HepG2 (cell line): Measurements from ENCODE around the gene HNF1B. TPM values are rescaled to one million over a fixed set of nuclear protein-coding genes. Genes with fewer than 3 reads are reported as not detected.

ENCODE experiments used
- CERS6 ChIP-seq: sonication (generic); formaldehyde crosslinking; IDR thresholded peaks from 2 replicates; pipeline ENCODE4 v1.5.0; 2020; ENCODE audit warnings: missing genetic modification reagents
- CREM ChIP-seq, 2 experiments: sonication (generic) in 1 of 2; formaldehyde crosslinking in 1 of 2; IDR thresholded peaks; 2 replicates each; pipeline versions ENCODE4 v1.4.0 to v1.6.1; 2016 to 2020; ENCODE audit warnings: antibody characterized with exemption in 1 of 2, mild to moderate bottlenecking in 1 of 2, missing genetic modification reagents in 1 of 2
- DNMT3B ChIP-seq: conservative IDR thresholded peaks from 2 replicates; pipeline ENCODE4 v1.6.1; 2016; ENCODE audit warnings: missing biosample characterization, control low read depth
- FOXM1 ChIP-seq: sonication (generic); formaldehyde crosslinking; IDR thresholded peaks from 2 replicates; pipeline ENCODE4 v1.5.0; 2020; ENCODE audit warnings: missing genetic modification reagents
- GATA4 ChIP-seq: sonication (generic); IDR thresholded peaks from 2 replicates; pipeline ENCODE4 v1.6.1; 2016; ENCODE audit warnings: antibody characterized with exemption, low read depth, borderline replicate concordance
- KLF6 ChIP-seq: IDR thresholded peaks from 2 replicates; pipeline ENCODE4 v1.8.0; 2016; ENCODE audit warnings: missing biosample characterization, missing genetic modification reagents
- NCOA5 ChIP-seq: sonication (generic); formaldehyde crosslinking; IDR thresholded peaks from 2 replicates; pipeline ENCODE4 v1.4.0; 2020; ENCODE audit warnings: missing genetic modification reagents
- POLR2A ChIP-seq, 2 experiments: IDR thresholded peaks; 2 replicates each; pipeline ENCODE4 v1.6.1; 2011; ENCODE audit warnings: low read depth in 2 of 2, low read length in 2 of 2, mild to moderate bottlenecking in 1 of 2, moderate library complexity in 1 of 2; ENCODE audit not compliant: insufficient read depth in 1 of 2
- RAD21 ChIP-seq: fragments of 450-650 bp; formaldehyde crosslinking; IDR thresholded peaks from 2 replicates; pipeline ENCODE4 v1.5.0; 2020; ENCODE audit warnings: mild to moderate bottlenecking
- REXO4 ChIP-seq: sonication (generic); formaldehyde crosslinking; IDR thresholded peaks from 2 replicates; pipeline ENCODE4 v1.8.0; 2022; ENCODE audit warnings: missing genetic modification reagents, mild to moderate bottlenecking, borderline replicate concordance
- RFXANK ChIP-seq: IDR thresholded peaks from 2 replicates; pipeline ENCODE4 v1.6.1; 2016
- RXRB ChIP-seq: IDR thresholded peaks from 2 replicates; pipeline ENCODE4 v1.6.1; 2016; ENCODE audit warnings: borderline replicate concordance, missing genetic modification reagents, missing compliant biosample characterization
- SRSF1 ChIP-seq: fragments of 200-400 bp; formaldehyde crosslinking; optimal IDR thresholded peaks from 2 replicates; pipeline ENCODE3; 2017; ENCODE audit warnings: mild to moderate bottlenecking, low read depth, low read length, moderate library complexity
- STAG1 ChIP-seq: sonication (generic); formaldehyde crosslinking; IDR thresholded peaks from 2 replicates; pipeline ENCODE4 v1.4.0; 2020; ENCODE audit warnings: missing genetic modification reagents
- ZEB1 ChIP-seq: IDR thresholded peaks from 2 replicates; pipeline ENCODE4 v1.6.1; 2012; ENCODE audit warnings: mild to moderate bottlenecking, low read depth, inconsistent platforms; ENCODE audit not compliant: insufficient replicate concordance
- ZFP37 ChIP-seq: sonication (generic); formaldehyde crosslinking; IDR thresholded peaks from 2 replicates; pipeline ENCODE4 v1.4.0; 2020; ENCODE audit warnings: missing genetic modification reagents, borderline replicate concordance
- ZMAT5 ChIP-seq: sonication (generic); formaldehyde crosslinking; IDR thresholded peaks from 2 replicates; pipeline ENCODE4 v1.5.0; 2020; ENCODE audit warnings: mild to moderate bottlenecking, low read depth, missing genetic modification reagents, borderline replicate concordance
- ZNF225 ChIP-seq: sonication (generic); formaldehyde crosslinking; IDR thresholded peaks from 2 replicates; pipeline ENCODE4 v1.4.0; 2020; ENCODE audit warnings: mild to moderate bottlenecking, missing genetic modification reagents
- ZNF234 ChIP-seq: sonication (generic); formaldehyde crosslinking; conservative IDR thresholded peaks from 2 replicates; pipeline ENCODE4 v1.5.1; 2020; ENCODE audit warnings: mild to moderate bottlenecking, missing genetic modification reagents
- ZNF33B ChIP-seq: sonication (generic); formaldehyde crosslinking; IDR thresholded peaks from 2 replicates; pipeline ENCODE4 v1.5.1; 2020; ENCODE audit warnings: mild to moderate bottlenecking, missing genetic modification reagents
- ZNF574 ChIP-seq: sonication (generic); formaldehyde crosslinking; IDR thresholded peaks from 2 replicates; pipeline ENCODE4 v1.4.0; 2020; ENCODE audit warnings: missing genetic modification reagents
- polyA plus RNA-seq, 8 experiments: library from polyadenylated mRNA; depleted of rRNA in 3 of 8; stranded (reverse) in 7 of 8; unstranded in 1 of 8; fragments of >200 nt; fragmentation: Illumina TruSeq in 4 of 8; extraction: Trizol in 4 of 8; gene quantifications; 2 replicates each; pipeline versions ENCODE4 v1.2.1 to v1.2.3, GENCODE V29; 2011 to 2016; ENCODE audit warnings: low read depth in 4 of 8, missing spikeins in 1 of 8, mixed read lengths in 1 of 8; ENCODE audit not compliant: insufficient read depth in 1 of 8
- total RNA-seq, 5 experiments: library from RNA; depleted of rRNA; stranded (reverse); fragments of >200 nt; fragmentation: Illumina TruSeq; extraction: Trizol; gene quantifications; 2 replicates each; pipeline ENCODE4 v1.2.3, GENCODE V29; 2016; ENCODE audit warnings: low read depth in 1 of 5
- TF ChIP-seq, protein P1 (sequence below): IDR thresholded peaks from 2 replicates; pipeline ENCODE4 v1.6.1; 2016; ENCODE audit warnings: low read depth, missing genetic modification reagents, missing compliant biosample characterization

HNF1B gene
- total and polyA plus RNA-seq, 2 of the 13 experiments (the other 11 are each of a cell fraction or from before 2014, with no cell fraction given) = 1.9 to 5.3 TPM

DNA sequence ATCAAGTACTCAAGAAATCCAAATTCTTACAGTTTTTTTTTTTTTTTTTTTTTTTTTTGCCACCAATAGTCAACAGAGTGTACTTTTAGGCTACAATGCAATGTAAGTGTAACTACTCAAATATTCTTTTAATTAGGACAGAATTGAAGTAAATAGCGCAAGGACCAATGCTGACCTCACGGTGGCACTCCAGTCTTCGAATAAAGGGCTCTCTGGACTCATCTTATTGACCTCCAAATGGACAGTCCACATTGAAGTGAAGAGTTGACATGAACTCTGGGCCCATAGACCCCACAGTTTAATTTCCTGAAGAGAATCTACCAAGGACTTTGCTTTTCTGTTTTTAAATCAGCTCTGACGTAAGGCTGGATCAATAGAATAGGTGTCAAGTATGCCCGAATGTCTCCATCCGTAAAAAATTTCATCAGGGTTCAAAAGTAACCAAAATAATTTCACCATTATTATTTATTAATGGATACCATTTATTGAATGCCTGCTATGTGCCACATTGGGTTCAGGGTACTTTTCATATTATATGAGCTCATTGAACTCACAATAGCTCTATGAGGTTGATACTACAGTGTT, 94.3 kb downstream of the HNF1B start (continued):
- TF ChIP-seq RFXANK (CRISPR knock-in tag) (no peak), ZMAT5 (CRISPR knock-in tag) (no peak), STAG1 (peak; percentile 91), ZNF33B (CRISPR knock-in tag) (no peak), DNMT3B (CRISPR knock-in tag) (no peak), CREM (IDR thresholded peaks at IDR 0.05) (no peak), CREM (CRISPR knock-in tag; IDR thresholded peaks at IDR 0.05) (no peak), KLF6 (no peak), ZNF574 (no peak), GATA4 (no peak), REXO4 (no peak), ZNF234 (CRISPR knock-in tag) (no peak), SRSF1 (no peak), NCOA5 (CRISPR knock-in tag) (no peak), RXRB (CRISPR knock-in tag) (peak; percentile 25; the same call in 1 of the 2 replicates), ZFP37 (CRISPR knock-in tag) (no peak), FOXM1 (CRISPR knock-in tag) (no peak), ZEB1 (no peak), CERS6 (CRISPR knock-in tag) (no peak), ZNF225 (CRISPR knock-in tag) (no peak), POLR2A (IDR thresholded peaks at IDR 0.05; ENCODE audit: insufficient read depth in 1 of 2, low read depth in 2 of 2, low read length in 2 of 2) (no peak), RAD21 (CRISPR knock-in tag) (peak; percentile 86)
- TF ChIP-seq, protein P1, sequence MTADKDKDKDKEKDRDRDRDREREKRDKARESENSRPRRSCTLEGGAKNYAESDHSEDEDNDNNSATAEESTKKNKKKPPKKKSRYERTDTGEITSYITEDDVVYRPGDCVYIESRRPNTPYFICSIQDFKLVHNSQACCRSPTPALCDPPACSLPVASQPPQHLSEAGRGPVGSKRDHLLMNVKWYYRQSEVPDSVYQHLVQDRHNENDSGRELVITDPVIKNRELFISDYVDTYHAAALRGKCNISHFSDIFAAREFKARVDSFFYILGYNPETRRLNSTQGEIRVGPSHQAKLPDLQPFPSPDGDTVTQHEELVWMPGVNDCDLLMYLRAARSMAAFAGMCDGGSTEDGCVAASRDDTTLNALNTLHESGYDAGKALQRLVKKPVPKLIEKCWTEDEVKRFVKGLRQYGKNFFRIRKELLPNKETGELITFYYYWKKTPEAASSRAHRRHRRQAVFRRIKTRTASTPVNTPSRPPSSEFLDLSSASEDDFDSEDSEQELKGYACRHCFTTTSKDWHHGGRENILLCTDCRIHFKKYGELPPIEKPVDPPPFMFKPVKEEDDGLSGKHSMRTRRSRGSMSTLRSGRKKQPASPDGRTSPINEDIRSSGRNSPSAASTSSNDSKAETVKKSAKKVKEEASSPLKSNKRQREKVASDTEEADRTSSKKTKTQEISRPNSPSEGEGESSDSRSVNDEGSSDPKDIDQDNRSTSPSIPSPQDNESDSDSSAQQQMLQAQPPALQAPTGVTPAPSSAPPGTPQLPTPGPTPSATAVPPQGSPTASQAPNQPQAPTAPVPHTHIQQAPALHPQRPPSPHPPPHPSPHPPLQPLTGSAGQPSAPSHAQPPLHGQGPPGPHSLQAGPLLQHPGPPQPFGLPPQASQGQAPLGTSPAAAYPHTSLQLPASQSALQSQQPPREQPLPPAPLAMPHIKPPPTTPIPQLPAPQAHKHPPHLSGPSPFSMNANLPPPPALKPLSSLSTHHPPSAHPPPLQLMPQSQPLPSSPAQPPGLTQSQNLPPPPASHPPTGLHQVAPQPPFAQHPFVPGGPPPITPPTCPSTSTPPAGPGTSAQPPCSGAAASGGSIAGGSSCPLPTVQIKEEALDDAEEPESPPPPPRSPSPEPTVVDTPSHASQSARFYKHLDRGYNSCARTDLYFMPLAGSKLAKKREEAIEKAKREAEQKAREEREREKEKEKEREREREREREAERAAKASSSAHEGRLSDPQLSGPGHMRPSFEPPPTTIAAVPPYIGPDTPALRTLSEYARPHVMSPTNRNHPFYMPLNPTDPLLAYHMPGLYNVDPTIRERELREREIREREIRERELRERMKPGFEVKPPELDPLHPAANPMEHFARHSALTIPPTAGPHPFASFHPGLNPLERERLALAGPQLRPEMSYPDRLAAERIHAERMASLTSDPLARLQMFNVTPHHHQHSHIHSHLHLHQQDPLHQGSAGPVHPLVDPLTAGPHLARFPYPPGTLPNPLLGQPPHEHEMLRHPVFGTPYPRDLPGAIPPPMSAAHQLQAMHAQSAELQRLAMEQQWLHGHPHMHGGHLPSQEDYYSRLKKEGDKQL (CRISPR knock-in tag) = no peak
